HG02642 (cell line): ENCODE measurements around the gene SCN7A.

Experiments
- ATAC-seq: cut with Tn5 transposase; IDR thresholded peaks from one replicate; pipeline ENCODE4 v1.9.1; 2021; ENCODE audit warnings: mild to moderate bottlenecking; ENCODE audit not compliant: unreplicated experiment, poor library complexity

SCN7A gene

DNA sequence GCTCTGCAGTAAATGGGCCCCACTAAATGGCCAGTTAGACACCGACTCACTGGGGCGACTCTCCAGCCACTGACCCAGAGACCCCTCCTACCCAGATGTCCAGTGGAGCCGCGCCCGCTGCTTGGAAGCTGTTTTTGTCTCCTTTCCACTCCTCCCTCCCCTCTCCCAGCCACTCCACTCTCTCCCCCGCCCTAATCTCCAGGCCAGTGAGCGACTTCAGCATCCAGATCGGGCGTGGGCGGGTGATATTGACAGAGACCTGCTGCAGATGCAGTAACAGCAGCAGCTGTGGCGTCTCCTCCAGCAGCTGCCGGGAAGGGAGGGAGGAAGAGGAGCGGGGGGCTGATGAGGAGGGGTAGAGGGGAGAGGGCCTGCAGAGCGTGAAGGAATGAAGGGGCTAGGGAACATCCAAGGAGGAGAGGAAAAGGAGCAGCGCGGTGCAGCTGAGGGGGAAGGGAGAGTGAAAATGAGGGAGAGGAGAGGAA is at the start of gene SCN7A:
TSS of gene SCN7A (minus strand) at position 110 of the 485 bp plus-strand sequence. CDS start 16,553 bp downstream, outside the sequence.
- ATAC-seq: no peak

DNA sequence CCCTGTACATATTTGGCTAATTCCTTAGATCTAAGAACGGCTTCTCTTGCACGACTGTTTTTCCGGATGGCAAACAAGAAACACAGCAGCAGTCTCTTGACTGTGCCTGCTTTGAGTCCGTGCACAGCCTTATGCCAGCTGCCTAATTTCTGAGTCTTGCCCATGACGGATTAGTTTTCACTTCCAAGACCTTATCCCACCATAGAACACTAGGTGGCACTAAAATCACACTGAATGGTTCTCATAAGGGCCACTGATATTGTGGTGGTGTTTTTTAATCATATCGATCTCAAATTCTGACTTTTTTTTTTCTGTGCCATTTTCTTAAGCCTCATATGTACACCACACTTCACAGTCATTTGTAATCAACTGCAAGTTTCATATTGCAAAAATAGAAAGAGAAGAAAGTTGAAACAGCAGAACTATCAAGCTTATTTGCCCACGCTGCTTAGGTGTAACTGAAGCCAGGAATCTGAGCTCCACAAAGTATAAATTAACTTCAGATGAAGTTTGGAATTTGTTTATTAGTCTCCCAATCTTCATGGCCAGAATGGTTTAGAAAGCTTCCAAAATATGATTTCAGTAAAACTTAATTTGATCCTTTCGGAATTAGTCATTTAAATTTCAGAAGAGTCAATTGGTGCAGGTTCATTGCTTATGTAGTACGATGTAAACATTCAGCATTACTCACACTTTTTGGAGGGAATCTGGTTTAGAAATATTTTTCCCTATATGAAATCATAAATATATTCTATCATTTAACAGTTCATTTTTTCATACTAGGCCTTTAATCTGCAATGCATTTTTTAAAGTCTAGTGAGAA is 45.5 kb upstream of the SCN7A start:
- ATAC-seq: peak; percentile 99

DNA sequence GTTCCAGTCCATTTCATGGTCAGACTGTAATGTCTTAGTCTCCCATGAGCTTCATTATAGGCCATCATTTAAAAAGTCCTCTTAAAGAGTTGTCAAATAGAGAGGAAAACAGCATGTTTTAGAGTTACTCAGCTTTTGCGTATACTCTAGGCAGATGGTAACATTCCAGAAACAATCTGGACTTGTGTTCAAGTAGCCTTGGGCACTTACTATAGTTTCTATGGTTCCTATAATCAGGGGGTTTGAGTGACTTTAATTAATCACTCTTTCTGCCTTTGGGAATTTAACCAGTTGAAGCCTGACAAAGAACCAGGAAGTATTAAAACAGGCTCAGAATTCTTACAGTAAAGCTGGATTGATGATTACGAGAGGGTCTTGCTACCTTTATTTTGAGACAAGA is 42.1 kb upstream of the SCN7A start:
- no peak for ATAC-seq

DNA sequence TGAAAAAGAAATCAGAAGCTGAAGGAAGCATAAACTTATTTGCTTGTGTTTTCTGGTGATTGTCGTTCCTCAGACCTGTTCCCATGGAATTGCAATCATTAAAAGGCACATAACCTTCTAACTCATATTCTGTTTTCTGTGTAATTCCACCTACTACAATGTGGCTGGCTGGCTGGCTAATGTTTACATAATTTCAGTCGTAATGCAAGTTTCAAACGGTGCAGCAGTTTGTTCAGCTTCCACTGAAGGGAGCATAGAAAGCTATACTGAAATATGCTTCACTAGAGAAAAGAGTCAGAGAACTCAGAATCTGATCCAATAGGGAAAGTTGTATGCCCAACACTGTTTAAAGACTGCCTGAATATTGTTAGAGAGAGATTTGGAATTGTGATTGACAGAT is 27.1 kb upstream of the SCN7A start:
- no peak for ATAC-seq

DNA sequence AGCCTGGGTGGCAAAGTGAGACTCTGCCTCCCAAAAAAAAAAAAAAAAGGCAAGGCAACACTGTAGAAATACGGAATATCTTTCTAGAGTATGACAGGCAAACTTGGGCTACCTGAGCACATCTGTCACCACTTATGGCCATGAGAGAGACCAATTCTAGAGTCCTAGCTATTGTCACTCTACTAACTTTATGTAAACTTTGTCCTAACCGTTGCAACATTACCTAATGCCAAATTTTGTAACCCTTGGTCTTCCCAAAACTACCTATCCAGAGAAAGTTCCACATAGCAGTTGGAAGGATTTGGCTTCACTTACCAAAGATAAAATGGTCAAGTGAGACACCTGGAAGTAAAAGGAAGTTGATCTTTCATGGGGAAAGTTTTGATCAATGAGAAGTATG is 26.6 kb upstream of the SCN7A start:
- no peak for ATAC-seq

- no peak for ATAC-seq
These were observed 25.4 kb upstream of the SCN7A start for GRCh38 chr2:166519391-166519962.

DNA sequence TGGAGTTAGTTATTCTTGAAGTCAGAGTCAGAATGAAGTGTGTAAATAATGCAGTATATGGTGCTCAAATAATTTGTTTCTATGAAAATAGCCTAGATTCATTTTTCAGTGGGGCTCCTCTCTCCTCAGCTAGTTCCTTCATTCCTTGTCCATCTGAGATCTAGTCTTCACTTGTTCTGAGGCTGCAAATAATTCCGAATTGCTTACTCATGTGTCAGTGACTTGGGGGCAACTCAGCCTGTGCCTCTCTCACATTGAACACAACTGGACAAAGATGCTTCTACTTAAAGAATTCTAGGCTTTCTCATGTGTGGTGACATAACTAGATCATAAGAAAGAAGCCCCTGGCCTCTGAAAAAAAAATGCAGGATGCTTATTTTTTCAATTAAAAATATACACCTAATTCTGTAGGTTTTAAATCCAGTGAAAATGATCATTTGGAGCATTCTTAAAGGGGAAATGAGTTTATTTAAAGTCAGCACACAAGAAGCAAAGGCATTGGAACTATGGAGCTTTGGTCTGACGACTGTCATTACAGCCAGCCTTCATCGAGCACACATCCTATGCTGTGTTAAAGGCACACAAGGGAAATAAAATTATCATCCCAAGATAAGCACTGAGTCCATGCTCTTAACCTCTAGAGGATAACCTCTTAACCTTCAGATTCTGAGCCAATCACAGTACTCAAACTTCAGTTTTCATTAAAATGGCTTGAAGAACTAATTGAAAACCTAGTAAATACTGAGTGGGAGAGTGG is 24.8 kb upstream of the SCN7A start:
- no peak for ATAC-seq

DNA sequence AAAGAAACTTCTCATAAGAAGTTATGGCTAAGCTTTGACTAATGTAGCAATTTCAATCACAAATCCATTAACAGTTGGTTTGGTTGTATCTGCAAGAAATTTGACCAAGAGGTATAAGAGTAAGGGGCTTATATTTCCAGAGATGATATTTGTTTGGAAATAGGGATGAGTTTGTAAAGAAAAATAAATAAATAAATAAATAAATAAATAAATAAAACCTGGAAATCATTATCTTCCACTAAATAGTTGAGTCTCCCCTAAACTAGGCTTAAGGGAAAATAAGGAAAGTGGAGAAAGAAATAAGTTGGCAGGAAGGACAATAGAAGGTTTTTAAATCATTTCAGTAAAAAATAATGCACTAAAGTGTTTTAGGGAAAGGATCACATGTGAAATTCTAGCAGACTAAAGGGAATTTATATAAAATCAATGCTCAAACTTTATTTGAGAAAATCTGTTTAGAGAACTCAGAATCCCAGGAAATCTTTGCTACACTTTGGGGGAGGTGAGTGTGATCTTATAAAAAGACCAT is 23.5 kb upstream of the SCN7A start:
- ATAC-seq: no peak

- ATAC-seq: no peak
These were observed 22.8 kb upstream of the SCN7A start for GRCh38 chr2:166516712-166517303.

DNA sequence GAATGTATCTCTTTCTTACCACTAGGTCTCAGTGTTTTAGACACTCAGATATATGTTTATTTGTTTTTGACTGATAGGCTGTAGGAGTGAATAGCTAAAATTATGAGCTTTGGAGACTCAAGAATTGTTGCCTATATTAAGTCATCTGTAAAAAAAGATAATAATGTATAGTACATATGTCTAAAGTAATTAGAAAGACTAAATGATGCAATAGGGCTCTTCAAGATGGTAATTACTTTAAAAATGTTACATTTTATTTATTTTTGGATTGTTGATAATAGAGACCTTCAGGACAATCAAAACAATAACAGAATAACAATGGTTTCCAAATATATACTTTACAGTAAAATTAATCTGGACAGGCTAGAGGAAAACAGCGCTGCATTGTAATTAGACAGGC is 19.9 kb upstream of the SCN7A start:
- ATAC-seq: no peak

GRCh38 chr2:166499281-166499680 is 5.2 kb upstream of the SCN7A start:
- no peak for ATAC-seq

- ATAC-seq: no peak
These were observed 2.6 kb downstream of the SCN7A start for GRCh38 chr2:166491461-166491860.

DNA sequence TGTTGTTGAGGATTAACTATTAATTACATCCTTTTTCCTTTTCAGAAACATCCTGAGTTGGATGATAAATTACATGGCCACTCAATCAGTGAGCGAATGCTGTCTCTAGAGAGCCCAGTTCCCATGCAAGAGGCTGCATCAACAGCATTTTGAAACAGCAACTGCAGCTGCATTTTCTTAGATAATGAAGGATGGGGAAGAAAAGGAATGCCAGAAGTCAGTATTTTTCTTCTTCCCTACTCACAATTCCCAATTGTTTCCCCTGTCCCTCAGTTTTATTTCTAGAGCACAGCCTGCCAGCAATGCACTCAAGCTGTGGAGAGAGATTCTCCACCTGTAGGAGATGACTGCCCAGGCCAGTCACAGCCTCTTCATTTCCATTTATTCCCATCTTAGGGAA is 6.9 kb downstream of the SCN7A start:
- no peak for ATAC-seq

DNA sequence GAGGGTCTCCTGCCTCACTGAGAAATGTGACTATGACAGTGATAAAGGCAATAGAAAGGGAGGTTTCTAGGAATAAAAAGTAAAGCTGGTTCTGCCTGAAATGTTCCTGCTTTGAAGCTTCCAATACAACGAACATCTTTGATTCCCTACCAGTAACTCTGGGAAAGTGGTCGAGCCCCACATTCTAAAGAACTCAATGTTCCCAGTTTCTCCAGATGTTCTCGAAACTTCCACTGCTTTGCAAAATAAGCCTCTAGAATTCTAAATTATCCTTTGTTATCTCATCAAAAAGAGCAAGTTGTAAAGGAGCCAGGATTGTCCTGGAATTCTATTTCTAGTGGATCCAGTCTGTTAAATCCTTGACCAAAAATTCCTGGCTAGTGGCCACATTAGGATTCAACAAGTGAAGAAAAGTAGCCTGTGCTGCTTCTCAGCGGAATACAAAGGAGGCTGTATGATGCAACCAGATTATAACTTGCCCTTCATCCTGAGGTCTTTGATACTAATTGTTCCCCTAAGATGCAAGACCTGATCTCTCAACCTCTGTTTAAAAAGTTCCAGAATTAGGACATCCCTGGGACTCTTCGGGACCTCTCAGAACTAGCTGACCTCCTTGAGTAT is 8.4 kb downstream of the SCN7A start:
- ATAC-seq: no peak

- ATAC-seq: no peak
These were observed 21.7 kb downstream of the SCN7A start for GRCh38 chr2:166472332-166472731.

- ATAC-seq: no peak
These were observed 25.7 kb downstream of the SCN7A start for GRCh38 chr2:166468124-166469024.

DNA sequence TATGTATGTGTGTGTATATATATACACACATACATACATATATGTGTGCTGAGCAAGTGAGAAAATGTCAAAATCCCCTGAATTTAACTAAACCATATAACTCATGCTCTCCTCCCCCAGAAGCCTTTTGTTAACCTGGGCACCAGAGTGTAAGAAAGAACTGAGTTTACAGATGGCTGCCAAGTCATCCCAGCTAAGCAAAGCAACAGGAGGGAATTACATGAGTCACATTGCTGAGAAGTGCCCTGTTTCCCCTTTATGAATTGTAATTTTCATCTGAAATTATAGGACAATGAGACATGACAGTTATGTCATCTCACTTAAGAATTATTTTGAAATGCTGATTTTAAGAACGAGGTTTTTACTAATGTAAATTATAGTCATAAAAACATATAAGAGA is 29.9 kb downstream of the SCN7A start:
- ATAC-seq: no peak

DNA sequence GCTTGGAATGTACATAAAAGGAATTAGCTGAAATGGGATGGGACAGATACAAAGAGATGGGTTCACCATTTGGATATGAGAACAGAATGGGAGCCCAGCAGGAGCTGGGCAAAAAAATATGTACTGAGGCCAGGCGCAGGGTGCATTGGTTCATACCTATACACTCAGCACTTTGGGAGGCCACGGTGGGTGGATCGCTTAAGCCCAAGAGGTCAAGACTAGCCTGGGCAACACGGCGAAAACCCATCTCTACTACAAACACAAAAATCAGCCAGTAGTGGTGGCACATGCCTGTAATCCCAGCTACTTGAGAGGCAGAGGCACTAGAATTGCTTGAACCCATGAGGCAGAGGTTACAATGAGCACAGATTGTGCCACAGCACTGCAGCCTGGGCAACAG is 30.4 kb downstream of the SCN7A start:
- no peak for ATAC-seq

DNA sequence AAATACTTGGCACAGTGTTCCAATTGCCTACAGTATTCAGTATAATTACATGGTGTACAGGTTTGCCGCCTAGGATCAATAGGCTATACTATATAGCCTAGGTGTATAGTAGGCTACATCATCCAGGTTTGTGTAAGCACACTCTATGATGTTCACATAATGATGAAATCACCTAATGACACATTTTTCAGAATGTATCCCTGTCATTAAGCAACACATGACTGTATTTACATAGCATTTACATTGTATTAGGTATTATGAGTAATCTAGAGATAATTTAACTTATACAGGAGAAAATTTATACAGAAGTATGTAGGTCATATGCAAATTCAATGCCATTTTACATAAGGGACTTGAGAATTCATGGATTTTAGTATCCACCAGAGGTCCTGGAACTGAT is 35.4 kb downstream of the SCN7A start:
- ATAC-seq: no peak
